GM18858 (cell line): ENCODE data around the gene ABTB2.

Experiments
- ATAC-seq: cut with Tn5 transposase; IDR thresholded peaks from one replicate; pipeline ENCODE4 v1.9.1; 2021; ENCODE audit not compliant: unreplicated experiment

ABTB2 gene

DNA sequence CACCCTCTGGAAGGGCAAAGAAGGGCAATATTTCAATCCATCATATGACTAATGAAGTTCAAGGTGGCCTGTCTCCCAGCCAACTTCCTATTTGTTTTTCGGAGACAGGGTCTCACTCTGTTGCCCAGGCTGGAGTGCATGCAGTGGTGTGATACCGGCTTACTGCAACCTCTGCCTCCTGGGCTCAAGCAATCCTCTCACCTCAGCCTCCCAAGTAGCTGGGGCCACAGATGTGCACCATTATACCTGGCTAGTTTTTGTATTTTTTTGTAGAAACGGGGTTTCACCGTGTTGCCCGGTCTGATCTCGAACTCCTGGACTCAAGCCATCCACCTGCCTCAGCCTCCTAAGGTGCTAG, 13.4 kb downstream of the ABTB2 start:
- no peak for ATAC-seq

DNA sequence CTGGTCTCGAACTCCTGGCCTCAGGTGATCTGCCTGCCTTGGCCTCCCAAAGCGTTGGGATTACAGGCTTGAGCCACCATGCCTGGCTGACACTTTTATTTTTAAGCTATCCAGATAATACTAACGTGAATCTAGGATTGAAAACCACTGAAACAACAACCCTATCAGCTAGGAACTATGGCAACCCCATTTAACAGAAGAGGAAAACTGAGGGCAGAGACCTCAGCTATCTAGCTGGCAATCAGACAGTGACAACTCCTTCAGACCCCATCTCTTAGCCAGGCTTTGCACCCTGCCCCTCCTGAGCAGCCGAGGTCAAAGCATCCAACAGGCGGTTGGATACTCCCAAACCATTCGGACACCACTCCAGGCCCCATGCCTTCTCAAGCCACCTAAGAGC, 14.1 kb downstream of the ABTB2 start:
- no peak for ATAC-seq

DNA sequence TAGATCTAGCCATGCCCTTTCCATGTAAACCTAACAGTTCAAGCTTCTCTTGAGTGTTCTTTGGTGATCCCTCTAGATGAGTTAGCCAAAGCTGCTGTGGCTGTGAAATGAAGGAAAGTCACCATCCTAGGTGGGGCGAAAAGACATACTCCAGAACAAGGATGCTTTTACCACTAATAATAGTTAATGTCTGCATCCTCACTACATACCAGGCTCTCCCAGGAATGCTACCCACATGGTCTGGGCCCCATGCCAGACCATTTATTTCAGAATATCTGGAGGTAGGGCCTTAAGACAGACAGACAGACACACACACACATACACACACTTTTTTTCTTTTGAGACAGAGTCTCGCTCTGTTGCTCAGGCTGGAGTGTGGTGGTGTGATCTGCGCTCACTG, 14.7 kb downstream of the ABTB2 start:
- ATAC-seq, result no peak

DNA sequence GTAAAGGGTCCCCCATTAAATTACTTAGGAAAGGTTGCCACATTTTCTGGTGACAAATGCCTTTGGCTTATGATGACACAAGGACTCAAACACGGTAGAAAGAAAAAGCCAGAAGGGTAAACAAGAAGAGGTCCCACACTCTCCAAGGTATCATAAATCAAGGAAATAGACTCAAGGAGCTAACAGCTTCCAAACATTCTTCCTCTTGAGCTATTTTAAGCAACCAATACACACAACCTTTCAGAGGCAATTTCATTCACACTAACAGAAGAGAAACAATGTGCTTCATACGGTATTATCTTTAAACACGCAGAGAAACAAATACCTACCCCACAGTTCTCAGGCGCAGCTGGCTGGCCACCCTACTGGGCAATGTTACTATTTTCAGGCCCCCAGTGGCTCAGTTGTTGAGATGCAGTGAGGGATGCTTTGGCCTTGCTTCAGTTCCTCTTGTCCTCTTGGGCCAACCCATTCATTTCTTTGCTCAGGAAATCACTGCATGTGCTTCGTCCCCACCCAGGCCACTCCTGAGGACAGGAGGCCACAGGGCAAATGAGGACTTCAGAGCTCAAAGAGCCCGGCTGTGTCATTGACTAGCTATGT, 15.8 kb downstream of the ABTB2 start:
- ATAC-seq, result no peak

DNA sequence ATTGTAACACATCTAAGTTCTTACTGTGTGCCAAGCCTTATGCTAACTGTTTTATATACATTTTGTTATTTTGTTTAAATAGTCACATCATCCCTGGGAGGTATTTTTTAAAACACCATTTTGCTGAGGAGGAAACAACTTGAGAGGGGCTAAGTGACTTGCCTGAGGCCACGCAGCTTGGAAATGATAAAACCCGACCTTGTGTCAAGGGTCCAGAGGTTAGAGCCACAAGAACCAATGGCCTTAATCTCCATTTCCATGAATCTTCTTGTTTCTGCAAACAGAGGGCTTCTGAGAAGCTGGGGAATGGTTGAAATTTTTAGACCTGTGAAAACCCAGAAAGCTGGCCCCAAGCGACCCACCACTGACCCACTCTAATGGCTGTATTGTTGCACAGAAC, 16.7 kb downstream of the ABTB2 start:
- no peak for ATAC-seq

DNA sequence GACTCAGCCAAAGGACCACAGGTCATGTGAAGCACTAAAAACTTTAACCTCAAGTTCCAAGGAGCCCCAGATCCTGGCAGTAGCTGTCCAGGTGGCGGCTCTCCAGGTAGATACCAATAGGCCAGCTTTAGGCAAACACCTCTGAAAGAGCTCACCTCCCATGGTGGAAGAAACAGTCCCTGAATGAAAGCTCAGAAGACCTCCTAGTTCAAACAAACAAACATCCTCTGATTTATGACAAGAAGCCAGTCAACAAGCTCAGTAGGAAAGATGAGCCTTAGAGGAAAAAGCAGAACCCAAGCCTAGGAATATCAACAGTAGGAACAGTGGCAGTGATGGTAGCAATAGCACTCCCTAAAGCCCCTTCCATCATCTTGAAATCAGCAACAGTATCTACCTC, 17.2 kb downstream of the ABTB2 start:
- ATAC-seq, result no peak

DNA sequence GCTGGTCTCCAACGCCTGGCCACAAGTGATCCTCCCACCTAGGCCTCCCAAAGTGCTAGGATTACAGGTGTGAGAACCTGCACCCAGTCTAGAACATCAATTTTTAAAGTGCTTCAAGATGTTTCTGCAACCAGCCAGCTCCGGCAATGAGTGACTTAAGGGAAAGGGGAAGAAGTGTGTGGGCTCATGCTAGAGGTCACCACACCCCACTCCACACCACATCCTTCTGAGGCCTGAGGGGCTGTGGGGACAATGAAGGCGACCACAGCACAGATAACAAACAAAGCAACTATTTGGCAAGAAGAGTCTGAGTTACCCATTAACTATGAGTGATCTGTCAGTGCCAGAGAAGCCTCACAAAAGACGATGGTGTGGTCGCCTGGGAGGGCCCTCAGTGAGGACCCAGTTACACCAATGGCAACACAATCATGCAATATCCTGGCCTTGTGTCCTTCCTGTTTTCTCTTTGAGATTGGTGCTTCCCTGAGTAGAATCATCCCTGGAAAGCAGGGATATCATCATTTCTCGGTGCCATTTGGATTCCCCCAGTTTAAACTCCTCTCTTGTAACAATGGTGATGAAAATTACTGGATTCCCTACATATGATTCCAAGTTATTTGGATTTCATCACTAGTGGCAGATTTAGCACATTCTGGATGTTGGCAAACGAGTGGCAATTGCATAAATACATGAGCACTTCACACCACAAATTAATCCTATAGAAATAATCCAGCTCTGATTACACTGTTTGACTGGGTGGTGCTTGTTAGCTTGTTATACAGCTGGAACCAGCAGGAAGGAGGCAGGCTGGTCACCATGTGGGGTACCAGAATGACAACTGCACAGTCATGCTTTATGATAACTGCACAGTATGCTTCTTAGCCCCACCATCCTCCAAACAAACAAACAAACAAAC, 18.4 kb downstream of the ABTB2 start:
- peak; percentile 48 for ATAC-seq

DNA sequence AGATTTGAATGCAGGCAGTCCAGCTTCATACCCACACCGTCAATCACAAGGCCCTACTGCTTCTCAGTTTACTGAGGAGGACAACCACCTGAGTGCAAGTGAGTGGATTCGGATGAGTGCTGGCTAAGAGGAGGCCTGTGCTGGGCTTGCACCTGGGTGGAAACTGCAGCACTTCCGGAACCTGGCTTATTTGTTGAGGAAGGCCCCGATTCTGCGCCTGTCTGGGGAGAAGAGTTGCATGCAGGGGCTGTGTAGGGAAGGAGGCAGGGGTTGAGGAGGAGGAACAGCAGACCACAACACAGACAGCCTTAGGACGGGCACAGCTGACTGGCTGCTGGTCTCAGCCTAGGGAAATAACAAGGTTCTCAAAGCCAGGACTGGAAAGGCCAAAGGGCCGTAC, 20.8 kb downstream of the ABTB2 start:
- no peak for ATAC-seq

DNA sequence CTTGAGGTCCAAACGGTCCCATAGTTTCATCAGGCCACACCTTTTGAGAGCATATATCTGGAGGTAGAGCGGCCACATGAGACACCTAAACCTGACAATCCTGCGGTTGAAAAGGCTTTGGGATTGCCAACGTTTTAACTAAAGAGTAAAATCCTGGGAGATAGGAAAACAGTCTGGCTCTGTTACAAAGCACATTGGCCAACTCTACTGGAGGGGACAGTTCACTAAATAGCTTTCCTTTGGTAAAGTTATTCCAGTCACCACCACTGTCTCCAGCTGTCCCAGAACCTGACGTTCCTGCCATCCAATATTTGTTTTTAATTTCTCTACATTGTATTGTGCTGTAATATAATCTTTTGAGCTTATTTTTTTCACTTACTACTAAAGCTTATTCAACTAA, 22.0 kb downstream of the ABTB2 start:
- ATAC-seq, result no peak

DNA sequence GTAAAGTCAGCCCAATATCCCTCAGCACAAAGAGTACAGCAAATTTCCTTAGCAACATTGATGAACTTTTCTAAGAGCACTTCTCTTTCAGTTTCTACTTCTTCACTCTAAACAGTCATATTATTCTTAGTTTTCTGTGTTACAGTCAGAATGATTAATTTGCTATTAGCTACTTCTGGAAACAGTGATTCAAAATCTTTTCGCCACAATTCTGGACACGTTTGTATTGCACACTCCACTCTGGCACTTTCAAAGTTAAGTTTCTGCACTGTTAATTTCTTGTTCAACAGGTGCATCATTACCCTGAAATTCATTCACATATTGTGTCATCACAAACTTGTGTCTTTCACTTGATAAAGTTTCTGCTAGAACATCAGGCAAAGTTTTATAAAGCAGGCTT, 22.5 kb downstream of the ABTB2 start:
- no peak for ATAC-seq

DNA sequence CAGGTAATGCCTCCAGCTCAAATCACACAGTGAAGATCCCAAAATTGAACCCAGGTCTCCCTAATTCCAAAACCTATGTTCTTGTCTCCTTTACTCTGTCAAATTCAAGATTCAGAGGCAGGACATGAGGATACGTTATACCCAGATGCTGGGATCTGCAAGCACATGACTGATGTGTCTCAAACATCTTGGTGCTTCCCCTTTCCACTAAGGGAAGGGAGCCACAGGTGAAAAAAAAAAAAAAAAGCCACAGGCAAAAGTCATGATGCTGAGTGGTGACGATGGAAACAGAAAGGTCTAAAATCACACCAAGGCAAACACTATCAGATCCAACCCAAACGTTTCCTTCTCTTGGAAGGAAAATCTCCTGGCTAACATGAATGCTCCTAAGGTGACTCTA, 24.0 kb downstream of the ABTB2 start:
- ATAC-seq, result no peak

DNA sequence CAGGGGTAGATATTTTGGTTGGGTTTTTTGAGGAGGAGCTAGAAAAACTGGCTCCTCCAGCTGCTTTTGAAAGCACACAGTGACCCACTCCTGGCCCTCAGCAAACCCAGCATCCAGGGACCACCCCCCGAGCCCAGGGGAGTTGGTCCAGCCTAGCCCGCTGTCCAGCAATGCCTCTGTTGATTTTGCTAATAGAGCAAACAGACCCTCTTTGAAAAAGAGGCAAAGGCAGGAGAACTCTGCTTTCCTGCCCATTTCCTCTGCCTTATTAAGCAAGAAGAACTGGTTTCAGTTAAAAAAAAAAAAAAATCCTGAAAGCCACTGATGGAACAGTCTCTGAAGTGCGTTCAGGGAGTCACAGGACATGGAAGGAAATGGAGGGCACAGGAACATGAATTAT, 25.3 kb downstream of the ABTB2 start:
- ATAC-seq, result no peak

DNA sequence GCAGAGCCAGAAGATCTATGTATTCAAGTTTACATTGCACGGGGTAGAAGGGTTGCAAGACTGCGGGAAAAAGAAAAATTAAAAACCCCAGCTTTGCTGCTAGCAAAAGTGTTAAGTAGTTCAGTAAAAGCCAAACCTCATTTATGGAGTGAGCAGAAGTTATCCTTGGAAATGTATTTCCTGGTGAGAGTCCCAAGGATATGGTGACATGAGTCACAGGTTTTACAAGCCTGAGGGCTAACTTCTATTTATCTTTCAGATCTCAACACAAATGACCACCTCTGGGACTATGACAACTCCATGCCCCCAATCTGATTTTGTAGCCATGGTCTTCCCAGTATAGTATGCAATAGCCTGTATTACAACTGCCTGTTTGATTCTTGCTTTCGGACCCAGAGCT, 26.1 kb downstream of the ABTB2 start:
- no peak for ATAC-seq

DNA sequence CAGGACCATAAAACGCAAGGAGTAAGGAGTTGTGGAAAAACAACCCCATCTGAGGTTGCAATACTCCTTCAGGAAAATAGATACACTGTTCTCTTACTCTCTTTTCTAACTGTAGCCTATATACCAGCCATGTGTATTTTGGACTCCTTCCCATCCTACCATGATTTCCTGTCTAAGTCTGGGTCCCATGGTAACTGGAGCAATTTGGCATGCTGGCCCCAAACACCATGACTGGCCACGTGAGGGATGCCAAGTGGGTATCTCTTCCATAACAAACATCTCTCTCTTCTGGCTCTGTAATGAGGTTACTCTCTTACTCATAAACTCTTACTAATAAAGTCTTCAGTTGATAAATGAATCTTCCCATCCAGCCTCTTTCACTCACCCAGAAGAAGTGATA, 26.5 kb downstream of the ABTB2 start:
- no peak for ATAC-seq

DNA sequence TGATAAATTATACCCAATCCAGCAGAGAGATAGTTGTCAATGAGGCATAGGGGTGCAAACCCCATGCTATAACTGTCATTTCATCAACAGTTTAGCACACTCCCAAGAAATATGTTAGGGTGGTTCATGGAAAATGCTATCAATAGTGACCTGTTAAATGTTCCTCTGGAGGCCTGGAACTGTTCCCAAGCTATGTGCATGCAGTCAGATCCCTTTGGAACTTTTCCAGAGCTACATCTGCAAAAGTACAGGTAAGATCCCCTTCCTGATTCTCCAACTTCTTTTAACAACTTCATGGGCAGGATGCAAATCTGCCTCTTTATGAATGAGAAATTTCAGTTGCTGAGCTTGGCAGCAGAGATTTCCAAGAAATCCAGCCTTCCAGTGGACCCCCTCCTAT, 27.2 kb downstream of the ABTB2 start:
- ATAC-seq, result no peak

DNA sequence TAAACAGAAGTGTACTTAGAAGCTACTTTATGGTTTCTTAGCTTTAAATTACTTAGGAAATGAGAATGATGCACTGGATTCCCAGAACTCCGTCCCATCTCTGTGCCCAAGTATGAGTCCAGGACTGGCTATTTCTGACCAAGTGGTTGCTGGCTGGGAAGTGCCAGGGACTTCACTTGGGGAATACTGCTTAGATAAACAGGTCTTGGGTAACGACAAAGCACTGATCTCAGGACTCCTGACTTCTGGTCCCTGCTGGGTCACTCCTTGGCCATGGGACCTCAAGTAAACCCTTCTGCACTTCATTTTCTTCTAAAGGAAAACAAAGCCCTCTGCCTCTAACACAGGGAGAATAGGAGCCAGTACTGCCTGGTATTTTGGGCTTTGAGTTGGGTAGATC, 27.9 kb downstream of the ABTB2 start:
- ATAC-seq, result no peak

DNA sequence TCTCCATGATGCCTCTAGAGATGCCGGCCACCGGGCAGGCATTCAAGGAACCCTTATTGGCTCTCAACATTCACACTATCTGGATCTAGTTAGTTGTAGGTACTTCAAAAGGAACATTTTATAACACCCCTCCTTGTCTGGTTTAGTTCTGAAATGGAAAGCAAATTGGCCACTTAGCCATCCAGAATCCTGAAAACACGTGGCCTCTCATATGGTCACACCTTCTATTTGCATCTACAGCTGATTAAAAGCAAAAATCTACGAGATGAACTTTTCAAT, 29.2 kb downstream of the ABTB2 start:
- no peak for ATAC-seq

DNA sequence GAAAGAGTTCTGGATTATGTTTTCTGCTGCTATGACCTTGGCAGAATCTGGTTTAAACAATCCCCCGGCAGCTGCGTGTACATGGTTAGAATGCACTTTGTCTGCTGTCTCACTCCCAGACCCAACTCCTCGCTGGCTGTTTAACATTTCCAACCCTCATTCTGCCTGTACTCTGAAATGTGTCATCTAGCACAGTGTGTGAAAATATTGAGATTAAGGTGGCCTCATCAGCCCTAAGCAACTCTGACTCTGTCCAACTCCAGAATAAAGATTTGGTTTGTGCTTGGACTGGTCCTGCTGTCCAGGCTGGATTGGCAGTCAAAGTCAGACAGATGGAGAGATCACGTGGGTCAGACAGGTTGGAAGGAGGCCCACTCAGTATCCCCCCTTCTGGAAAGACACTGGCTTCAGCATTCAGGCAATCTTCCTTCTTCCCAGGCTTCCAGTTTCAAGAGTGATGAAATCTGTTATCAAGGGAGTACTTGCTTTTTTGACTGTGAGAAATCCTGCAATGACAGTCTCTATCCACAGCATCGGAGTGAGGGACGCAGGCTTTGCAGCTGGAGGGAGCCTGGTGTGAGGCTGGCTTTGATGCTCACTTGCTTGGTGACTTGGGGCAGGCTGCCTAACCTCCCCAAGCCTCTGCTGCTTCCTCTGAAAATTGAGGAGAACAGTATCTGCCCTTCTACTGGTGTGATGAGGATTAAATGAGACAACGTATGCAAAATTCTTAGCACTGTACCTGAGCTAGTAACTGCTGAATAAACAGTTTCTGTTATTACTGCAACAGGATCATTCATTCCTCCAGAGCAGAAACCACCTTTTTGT, 29.8 kb downstream of the ABTB2 start:
- no peak for ATAC-seq

DNA sequence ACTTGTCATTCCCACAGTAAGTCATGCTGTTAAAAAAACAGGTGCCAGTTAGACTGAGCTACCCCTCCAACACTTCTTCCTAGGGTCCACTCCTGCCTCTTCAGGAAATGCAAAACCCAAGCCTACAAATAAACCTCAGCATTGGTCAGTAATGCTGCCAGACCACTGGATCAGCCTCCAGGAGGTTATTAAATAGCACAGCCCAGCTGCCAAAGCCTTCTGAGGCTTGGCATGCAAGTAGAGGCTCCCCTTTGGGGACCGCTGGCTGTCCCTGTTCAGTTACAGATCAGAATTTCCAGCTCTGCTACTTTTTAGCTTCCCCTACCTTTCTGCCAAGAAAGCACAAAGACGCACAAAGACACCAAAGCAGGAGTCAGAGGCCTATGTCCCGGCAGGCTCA, 33.3 kb downstream of the ABTB2 start:
- ATAC-seq, result no peak

DNA sequence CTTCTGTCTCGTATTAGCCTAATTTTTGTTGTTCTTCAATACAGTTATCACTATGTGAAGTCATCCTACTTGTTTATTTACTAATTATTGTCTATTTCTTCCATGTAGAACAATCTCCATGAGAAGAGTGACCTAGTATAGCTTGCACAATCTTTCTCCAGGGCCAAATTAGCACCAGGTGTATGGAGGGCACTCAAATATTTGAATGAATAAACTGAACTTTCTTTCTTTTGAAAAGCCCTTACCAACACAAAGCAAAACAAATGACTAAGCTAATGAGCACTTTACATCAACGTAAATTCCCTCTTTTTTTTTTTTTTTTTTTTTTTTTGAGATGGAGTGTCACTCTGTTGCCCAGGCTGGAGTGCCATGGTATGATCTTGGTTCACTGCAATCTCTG, 34.2 kb downstream of the ABTB2 start:
- ATAC-seq, result no peak

DNA sequence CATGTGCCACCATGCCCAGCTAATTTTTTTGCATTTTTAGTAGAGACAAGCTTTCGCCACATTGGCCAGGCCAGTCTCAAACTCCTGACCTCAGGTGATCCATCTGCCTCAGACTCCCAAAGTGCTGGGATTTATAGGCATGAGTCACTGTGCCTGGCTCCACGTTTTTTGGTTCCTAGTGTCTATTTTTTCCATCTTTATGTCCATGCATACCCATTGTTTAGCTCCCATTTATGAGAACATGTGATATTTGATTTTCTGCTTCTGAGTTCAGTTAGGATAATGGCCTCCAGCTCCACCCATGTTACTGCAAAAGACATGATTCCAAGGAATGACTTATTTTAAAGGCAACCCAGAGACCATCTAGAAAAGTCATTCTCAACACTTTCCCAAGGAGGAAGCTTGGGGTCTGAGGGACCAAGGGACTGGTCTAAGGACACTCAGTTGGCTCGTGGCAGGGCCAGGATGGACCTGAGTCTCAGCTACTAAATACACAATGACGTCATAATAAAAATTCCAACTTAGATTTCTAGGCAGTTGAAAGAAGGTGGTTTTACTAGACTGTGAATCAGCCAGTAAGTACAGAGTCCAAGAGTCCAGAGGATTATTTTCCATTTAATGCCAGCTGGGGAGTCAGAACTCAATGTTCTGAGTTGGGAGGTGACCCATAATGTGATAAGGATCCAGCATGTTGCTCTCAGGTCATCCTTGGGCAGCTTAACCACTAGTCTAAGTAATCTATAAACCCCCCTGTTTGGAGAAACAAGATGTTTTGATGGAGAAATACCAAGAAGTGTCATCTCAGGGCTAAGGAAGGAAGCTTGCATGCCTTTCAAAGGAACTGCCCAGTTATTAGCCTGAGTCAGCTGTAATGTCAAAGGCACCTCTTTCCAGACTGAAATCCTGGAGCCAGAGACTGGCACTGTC, 39.4 kb downstream of the ABTB2 start:
- ATAC-seq, result no peak
